Activated CD4-positive, alpha-beta T cell treated with anti-CD3 and anti-CD28 coated beads for 4 hours (primary cell): ENCODE data around the gene PNKP.
A peak's percentile ranks its signal among the peaks of the same experiment; 100 is the strongest.

ENCODE experiments used
- DNase-seq, 2 donors: peaks; one replicate each; pipeline ENCODE4 v3.0.0-alpha.2; 2020

PNKP gene

DNA sequence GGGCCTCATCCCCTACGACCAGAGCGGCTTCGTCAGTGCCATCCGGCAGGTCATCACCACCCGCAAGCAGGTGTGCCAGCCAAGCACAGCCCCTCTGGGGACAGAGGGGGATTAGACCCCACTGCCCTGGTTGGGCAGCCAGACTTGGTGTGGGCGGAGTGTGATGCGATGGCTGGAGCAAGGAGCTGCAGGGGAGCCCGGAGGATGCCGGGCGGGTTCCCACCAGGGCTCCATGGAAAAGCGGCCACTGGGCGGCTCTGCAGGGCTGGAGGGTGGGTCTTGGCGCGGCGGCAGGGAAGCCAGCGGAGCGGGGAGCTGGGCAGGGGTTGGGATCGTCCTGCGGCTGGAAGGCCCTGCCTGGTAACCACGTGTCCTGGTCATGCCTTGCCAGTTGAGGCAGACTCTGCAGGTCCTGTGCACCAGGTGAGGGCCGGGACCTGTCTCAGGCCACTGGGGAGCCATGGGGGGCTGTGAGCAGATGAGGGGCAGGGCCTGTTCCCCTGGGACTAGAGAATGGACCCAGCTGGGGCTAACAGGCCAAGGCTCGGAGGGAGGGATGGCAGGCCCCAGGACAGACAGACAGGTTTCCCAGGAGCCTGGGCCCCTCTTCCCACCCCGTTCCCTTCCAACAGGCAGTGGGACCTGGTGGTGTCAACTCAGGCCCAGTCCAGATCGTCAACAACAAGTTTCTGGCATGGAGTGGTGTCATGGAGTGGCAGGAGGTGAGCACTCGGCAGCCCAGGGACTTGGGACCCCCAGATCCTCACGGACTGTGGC lies 10.1 kb downstream of the PNKP start:
- DNase-seq = no peak

DNA sequence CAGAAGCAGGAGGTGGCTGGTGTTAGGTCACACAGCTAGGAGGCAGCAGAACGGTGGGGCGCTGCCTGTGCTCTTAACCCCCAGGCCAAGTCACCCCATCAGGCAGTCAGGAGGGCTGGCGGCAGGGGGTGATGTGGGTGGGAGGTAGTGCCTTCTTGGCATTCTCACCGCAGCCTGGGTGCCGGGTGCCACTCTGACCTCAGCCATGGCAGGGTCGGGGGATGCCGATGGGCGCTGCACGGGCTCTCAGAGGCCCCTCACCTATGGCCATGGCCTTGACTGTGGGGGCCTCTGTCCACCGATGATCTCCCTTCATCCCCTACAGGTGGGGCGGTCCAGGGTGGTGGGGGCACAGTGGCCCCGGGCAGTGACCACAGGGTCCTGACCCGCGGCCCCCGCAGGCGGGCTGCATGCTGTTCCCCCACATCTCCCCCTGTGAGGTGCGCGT lies 10.8 kb downstream of the PNKP start:
- no peak for DNase-seq

DNA sequence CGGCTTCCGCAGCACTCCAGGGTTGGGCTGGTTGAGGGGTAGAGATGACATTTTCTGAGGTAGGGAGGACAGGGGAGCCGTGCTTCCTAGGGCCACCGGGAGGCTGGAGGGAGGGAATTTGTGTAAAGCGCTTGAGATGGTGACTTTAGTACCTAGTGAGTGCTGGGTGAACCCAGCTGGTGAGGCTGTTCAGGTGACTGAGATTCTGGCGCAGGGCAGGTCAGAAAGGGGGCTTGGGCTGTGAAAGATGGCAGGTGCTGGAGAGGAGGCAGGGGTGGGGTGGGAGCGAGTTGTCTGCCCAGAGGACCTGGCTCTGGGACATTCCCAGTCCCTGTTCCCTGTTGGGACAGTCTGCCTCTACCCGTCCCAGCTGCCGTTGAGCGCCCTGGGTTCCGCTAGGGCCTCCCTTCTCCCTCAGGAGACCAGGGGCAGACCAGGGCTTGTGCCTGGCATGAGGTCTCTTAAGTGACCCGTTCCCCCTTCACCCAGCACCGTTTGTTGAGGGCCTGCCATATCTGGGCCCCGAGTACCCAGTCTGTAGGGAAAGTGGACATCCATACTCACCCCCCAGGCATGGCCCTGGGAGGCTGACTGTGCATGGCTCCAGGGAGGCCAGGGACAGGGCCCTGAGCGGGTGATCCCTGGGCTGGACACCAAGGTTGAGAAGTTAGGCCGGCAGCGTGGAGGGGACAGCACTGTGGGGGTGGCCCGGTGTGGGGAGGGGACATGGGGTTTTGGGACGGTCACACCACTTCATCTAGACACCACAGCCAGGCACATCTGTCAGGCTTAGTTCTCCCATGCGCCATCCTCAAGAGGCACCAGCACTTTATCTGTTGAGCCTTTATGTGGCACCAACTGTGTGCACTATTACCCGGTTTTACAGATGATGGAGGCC lies 11.5 kb downstream of the PNKP start:
- DNase-seq = no peak

DNA sequence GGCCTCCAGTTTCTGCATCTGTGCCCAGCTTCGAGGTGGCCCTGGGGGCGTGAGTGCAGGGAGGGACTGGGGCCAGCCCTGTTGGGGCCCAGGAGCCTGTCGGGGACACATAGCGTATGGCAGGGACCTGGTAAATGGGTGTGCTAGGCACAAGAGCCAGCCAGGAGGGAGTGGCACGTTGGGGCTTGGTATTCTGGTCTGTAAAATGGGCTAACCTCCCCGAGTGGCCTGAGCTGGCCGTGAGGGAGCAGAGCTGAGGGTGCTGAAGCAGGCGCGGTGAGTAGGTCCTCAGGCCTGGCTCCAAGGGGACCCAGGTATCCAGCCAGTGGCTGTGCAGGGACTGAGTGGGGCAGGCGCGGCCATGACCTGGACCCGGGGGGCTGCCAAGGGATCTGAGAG lies 12.1 kb downstream of the PNKP start:
- DNase-seq = no peak

DNA sequence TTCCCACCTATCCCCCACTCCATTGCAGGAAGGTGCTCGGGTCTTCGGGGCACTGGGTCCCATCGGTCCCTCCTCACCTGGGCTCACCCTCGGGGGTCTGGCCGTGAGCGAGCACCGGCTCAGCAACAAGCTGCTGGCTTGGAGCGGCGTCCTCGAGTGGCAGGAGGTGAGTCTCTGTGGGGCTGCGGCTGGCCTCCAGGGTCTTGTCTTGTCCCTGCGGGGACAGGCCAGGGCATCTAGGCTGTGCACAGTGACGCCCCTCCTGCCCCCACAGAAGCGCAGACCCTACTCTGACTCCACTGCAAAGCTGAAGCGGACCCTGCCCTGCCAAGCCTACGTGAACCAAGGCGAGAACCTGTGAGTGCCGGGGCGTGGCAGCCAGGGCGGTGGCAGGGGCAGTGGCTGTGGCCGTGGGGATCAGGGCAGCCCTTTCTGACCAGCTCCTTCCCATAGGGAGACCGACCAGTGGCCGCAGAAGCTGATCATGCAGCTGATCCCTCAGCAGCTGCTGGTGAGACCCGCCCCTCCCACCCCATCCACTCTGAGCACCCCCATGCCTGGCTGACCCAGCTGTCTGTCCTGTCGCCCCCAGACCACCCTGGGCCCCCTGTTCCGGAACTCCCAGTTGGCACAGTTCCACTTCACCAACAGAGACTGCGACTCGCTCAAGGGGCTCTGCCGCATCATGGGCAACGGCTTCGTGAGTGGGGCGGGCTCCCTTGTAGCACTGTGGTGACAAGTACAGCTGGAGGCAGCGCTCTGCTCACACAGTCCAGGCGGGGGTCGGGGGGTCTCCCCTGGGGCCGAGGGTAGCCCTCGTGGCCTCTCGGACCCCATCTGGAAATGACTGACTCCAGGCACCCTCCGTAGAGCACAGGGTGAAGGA lies 12.8 kb downstream of the PNKP start:
- DNase-seq = no peak

DNA sequence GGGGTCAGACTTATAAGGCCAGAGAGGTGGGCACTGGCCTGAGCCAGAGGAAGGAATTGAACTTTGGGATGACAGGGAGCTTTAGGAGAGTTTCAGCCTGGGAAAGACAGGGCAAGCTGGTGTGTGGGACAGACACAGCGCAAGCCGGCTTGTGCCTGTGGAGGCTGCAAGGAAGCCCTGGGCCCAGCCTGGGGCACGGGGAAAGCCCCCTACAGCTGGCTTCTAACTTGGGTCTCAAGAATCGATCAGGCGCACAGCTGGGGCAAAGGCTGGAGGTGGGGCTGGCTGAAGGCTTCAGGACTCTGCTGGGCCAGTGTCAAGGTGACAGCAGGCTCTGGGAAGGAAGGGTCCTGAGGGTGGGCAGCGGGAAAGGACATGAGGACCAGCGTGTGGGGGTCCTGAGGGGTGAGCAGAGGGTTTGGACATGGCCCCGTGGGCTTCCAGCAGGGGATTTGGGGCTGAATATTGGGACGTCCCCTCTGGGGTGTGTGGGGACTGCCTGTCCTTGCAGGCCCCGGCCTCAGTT lies 13.5 kb downstream of the PNKP start:
- DNase-seq = no peak

DNA sequence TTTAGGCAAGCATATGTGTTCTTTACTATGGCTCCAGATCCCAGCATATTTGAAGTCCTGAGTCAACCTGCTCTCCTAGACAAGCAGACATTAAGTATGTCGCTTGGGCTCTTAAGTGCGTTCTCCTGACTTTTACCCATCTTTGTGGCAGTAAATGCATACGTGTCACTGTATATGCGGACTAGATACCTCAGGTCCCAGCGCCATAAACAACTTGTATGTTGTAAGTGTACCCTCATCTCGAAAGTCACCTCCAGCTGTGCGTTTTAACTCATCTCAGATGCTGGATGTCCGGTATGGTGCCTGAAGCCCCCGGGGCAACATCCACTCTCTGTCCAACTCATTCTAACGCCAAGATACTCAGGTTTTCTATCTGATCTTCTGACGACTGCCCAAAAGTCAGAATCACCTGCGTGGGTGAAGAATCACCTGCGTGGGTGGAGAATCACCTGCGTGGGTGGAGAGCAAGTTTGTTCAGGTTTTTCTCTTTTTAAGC lies 14.7 kb downstream of the PNKP start:
- no peak for DNase-seq

DNA sequence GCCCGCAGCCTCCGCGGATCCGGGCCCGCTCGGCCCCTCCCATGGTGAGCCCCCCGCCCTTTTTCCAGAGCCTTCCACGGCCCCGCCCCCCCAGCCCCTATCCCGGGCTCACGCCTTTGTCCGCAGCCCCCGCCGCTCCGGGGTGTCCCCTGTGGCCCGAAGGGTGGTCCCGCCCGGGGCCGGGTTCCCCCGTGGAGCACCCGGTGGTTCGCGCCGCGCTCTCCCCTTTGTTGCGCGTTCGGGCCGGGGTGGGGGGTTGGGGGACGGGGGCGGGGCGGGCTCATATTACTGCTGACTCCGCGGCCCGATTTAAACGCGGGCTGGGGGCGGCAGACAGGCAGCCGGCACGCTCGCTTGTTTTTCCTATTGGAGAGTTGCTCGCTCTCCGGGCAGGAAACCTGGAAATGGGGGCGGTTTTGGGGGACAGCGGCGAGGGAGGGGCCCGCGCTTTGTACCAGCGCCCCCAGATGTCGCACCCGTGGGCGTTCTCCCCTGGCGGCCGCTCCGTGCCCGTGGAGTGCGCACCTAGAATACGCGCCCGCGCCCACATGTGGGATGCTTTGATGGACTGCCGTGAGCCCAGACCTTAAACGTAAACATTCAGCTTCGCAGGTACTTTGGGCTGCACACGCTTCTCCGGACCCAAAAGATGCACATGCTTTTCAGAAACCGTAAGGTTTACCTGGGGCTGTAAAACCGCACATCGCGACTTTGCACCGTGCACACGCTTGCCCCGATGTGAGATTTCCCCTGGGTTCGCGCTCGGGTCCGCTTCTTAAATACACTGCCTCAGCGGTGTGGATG lies 15.7 kb downstream of the PNKP start:
- DNase-seq = peak in 1 of 2 donors; percentile 40

DNA sequence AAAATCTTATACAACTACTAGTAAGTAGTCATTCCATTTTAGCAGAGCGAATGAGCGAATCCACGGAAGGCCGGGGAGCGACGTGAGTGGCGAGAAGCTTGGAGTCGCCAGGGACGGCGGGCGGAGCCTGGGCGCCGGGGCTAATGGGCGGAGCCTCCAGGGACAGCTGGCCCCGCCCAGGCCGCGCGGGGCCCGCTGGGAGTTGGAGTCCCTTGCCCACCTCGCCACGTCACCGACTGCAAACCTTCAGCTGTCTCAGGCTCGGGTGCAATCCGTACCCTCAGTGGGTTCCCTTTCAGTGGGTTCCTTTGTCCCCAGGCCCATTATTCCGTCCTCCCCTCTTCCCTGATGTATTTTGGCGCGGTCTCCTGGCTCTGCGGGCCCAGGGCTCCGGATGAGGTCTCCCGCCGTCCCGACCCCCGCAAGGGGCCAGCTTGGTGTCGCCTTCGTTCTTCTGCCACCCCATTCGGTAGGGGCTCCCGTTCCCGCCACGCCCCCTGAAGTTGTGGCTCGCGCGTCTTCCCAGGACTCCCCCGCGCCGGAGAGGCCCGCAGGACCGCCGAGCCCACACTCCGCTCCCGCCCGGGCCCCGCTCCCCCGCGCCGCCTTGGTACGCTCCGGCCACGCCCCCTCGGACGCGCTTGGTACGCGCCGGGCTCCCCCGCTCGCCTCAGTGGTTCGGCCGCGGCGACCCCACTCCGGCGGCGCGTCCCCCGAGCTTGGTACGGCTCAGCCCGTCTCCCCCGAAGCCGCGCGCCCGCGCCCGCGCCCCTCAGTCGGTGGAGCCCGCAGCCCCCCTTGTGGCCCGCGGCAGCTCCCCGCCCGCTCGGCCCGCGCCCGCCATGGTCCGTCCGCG lies 16.7 kb downstream of the PNKP start, which contains the start of gene PTOV1:
PTOV1 (plus strand) TSS at position 673 of the 856 bp plus-strand sequence.
- peak; percentile 85 to 87 for DNase-seq

DNA sequence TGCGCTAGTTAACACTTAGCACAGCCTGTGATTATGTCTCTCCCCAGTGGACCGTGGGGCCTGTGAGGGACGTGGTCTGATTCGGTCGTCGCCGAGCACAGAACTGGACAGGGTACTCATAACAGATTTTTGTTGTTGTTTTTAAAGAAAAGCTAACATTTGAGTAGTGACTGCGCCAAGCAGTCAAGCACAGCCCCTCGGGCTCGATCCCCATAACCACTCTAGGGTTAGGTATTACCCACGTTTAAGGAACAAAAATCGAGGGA lies 17.2 kb downstream of the PNKP start:
- DNase-seq = no peak

DNA sequence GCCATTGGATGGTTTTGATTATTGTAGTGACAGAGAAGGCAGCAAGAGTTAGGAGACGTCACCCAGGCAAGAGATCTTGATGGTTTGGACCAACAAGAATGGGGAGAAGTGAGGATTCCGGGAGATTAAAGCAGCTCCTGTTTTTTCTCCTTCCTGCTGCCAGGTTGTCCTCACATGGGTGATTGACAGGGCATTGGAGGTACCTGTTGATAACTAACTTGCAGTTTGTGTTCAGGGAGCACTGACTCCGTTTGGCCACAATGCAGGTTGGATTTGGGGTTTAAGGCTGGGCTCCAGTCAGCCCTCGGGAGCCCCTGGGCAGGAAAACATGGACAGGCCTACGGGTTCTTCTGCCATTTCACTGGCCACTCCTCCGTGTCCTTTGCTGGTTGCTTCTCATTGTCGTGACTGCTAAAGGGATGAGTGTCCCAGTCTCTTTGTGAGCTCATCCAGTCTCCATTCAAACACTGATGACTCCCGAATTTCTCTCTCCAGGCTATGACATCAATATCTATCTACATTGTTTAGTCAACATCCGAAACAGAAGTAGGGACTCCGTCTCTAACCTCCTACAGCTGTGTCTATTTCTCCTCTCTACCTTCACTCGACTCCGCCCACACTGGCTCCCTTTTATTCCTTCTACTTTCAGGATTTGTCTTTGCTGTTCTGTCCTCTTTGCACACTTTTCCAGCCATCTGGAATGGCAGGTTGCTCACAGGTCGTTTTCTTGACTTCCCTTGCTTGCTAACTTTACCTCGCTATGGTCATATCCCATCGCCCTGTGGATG lies 17.7 kb downstream of the PNKP start:
- DNase-seq = no peak

DNA sequence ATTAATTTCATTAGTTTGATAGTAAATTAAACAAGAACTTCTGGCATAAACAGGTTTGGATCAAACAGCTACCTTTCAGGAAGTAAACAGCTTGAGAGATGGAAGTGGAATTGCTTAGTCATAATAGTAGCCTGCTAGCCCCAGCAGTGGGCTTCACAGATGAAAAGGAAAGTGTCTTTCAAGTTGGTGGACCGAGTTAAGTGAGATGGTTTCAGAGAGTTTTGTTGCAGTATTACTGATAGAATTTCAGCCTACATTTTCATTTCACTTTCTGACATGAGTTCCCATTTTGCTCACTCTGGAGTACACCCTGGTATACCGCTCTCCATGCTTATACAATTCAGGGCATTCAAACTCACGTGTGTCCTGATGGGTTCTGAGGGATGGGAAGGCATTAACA lies 18.4 kb downstream of the PNKP start:
- DNase-seq = no peak

DNA sequence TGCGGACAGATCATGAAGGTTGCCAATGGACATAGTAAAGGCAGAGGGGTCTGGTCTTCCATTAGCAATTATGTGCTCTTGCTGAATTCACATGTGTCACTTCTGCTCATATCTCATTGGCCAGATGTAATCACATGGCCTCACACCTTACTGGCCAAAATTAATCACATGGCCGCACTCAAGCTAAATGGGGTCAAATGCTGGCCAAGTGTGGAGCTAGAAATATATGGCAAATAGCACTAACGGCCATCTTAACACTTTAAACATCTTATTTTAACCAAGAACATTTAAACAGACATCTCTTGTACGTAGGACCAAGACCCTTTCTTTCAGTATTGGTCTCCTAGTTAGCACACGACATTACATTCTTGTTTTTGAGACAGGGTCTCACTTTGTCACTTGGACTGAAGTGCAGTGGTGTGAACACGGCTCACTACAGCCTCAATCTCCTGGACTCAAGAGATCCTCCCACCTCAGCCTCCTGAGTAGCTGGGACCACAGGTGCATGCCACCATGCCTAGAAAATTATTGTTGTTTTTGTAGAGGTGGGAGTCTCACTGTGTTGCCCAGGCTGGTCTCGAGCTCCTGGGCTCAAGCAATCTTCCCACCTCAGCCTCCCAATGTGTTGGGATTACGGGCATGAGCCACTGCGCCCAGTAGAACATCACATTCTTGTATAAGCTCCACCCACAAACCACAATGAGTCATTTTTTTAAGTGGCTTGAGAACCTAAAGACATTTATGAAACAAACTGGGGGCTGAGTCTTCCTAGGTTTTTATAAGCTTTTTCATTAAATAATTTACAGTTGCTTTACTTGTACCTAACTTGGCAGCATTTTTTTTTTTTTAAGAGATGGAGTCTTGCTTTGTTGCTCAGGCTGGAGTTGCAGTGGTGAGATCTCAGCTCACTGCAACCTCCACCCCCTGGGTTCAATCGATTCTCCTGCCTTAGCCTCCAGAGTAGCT lies 19.4 kb downstream of the PNKP start:
- no peak for DNase-seq

DNA sequence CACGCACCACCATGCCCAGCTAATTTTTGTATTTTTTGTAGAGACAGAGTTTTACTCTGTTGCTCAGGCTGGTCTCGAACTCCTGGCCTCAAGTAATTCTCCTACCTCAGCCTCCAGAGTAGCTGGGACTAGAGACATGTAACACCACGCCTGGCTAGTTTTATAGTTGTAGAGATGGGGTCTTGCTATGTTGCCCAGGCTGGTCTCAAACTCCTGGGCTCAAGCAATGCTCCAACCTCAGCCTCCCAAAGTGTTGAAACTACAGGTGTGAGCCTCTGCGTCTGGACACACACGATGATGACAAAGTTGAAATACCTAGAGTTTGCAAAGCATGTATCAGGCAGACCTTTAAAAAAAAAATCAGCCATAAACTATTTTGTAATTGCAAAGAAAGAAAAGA lies 21.0 kb downstream of the PNKP start:
- no peak for DNase-seq

DNA sequence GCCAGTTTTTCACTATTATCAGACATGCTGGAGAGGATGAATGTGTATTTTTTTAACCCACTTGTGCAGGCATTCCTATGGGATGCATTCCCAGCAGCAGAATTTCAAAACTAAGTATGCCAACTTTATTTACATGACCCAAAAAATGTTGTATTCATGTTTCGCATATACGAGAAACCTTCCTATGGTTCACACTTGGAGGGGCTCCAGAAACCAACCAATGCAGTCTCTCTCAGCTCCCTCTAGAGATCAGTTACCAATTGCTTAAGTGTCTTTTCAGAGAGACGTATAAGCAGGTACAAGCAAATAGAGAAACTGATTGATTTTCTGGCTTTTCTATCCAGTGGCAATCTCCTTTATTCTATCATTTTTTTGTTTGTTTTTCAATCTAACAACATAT lies 22.0 kb downstream of the PNKP start:
- no peak for DNase-seq

DNA sequence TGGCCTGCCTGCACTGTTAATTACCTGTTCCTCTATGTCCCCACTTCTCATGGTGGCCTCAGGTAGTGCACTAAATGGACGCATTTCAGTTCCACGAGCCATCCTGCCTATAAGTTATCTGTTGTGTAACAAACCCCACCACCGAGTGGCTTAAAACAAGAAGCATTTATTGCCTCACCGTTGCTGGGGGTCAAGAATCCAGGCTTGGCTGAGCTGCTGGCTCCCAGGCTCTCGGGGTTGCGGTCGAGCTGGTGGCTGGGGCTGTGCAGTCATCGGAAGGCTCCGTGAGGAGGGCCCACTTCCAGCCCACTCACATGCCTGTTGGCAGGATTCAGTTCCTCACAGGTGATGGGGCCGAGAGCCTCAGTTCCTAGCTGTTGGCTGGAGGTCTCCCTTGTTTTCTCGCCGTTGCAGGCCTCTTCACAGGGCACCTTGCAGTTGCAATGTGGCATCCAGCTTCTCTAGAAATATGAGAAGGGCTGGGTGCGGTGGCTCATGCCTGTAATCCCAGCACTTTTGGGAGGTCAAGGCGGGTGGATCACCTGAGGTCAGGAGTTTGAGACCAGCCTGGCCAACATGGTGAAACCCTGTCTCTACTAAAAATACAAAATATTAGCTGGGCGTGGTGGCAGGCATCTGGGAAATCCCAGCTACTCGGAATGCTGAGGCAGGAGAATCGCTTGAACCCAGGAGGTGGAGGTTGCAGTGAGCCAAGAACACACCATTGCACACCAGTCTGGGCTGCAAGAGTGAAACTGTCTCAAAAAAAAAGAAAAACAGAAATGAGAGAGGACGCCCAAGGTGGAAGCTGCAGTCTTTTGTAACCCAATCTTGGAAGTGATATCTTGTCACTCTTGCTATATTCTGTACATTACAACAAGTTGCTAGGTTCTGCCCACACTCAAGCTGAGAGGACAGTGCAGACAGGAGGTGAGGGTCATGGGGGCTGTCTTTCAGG lies 23.0 kb downstream of the PNKP start:
- DNase-seq = no peak

DNA sequence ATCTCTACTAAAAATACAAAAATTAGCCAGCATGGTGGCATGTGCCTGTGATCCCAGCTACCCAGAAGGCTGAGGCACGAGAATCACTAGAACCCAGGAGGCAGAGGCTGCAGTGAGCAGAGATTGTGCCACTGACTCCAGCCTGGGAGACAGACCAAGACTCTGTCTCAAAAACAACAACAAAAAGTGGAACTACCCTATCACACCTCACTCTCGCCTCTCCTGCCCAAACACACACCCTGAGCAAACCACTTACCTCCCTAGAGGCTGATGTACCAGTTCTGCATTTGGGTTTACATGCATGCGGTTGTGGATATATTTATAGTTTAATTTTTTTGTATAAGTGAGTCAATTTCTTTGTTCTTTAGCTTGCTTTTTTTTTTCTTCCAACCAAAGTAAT lies 24.1 kb downstream of the PNKP start:
- DNase-seq = no peak
